ENCODE data around the gene NDE1. TPM values are rescaled to one million over a fixed set of nuclear protein-coding genes. Genes with fewer than 3 reads are reported as not detected.

Gene NDE1
- total and polyA plus RNA-seq, 11 donors = 5.9 to 32.3 (median 17.3) TPM

- Histone ChIP-seq H3K27me3 (no peaks in the 10 kb centered on the region), H3K4me1 (peaks cover 0 to 2% (median 0%) of the 10 kb centered on the region in 12 donors), H3K27ac (peak overlapping the region in 1 of 12 donors; percentile 30), H3K9me3 (peaks cover 0 to 8% (median 0%) of the 10 kb centered on the region in 12 donors), H3K36me3 (peaks cover 0 to 61% (median 7%) of the 10 kb centered on the region in 9 donors), H3K4me3 (no peak overlapping the region)
- intact Hi-C loops (cut with DNase I) = no loop called here
- DNase-seq = peak in 1 of 5 donors; percentile 7
- TF ChIP-seq POLR2A (IDR thresholded peaks at IDR 0.05) = no peak
- TF ChIP-seq, protein P1, sequence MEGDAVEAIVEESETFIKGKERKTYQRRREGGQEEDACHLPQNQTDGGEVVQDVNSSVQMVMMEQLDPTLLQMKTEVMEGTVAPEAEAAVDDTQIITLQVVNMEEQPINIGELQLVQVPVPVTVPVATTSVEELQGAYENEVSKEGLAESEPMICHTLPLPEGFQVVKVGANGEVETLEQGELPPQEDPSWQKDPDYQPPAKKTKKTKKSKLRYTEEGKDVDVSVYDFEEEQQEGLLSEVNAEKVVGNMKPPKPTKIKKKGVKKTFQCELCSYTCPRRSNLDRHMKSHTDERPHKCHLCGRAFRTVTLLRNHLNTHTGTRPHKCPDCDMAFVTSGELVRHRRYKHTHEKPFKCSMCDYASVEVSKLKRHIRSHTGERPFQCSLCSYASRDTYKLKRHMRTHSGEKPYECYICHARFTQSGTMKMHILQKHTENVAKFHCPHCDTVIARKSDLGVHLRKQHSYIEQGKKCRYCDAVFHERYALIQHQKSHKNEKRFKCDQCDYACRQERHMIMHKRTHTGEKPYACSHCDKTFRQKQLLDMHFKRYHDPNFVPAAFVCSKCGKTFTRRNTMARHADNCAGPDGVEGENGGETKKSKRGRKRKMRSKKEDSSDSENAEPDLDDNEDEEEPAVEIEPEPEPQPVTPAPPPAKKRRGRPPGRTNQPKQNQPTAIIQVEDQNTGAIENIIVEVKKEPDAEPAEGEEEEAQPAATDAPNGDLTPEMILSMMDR (IDR thresholded peaks at IDR 0.05) = no peak
- 94 to 96% (median 95%) methylated on average over 13 of the region's 13 CpGs for WGBS, 4 donors
- no peak for ATAC-seq
Measured at GRCh38 chr16:15741207-15741871, 91.3 kb downstream of the NDE1 start.

- 95 to 99% (median 96%) methylated on average over 2 of the region's 2 CpGs for WGBS, 4 donors
- no peaks in the 10 kb centered on the region for H3K27me3 ChIP-seq
- peaks cover 0 to 49% (median 6%) of the 10 kb centered on the region in 9 donors for H3K36me3 ChIP-seq
- peaks cover 0 to 8% (median 0%) of the 10 kb centered on the region in 12 donors for H3K9me3 ChIP-seq
- peaks cover 0 to 2% (median 0%) of the 10 kb centered on the region in 12 donors for H3K4me1 ChIP-seq
- no peak overlapping the region for H3K4me3 ChIP-seq
- ATAC-seq (no peak), DNase-seq (no peak)
- intact Hi-C loops (cut with DNase I) = no loop called here
- peak overlapping the region in 1 of 12 donors; percentile 31 for H3K27ac ChIP-seq
- TF ChIP-seq, protein P1 (IDR thresholded peaks at IDR 0.05) = no peak
Measured at GRCh38 chr16:15742716-15743115, 92.7 kb downstream of the NDE1 start.

- DNase-seq = no peak
- no peak for TF ChIP-seq POLR2A (IDR thresholded peaks at IDR 0.05)
- TF ChIP-seq, protein P1 (IDR thresholded peaks at IDR 0.05) = no peak
- 88 to 100% (median 90%) methylated on average over 1 of the region's 1 CpG for WGBS, 4 donors
- Histone ChIP-seq H3K4me3 (no peak overlapping the region), H3K27ac (no peak overlapping the region), H3K9me3 (peaks cover 0 to 8% (median 0%) of the 10 kb centered on the region in 12 donors), H3K4me1 (peaks cover 0 to 2% (median 0%) of the 10 kb centered on the region in 12 donors), H3K27me3 (no peaks in the 10 kb centered on the region), H3K36me3 (peaks cover 0 to 43% (median 6%) of the 10 kb centered on the region in 9 donors)
- no peak for ATAC-seq
- intact Hi-C loops (cut with DNase I) = no loop called here
Measured at GRCh38 chr16:15743657-15744056, 93.6 kb downstream of the NDE1 start.

DNA sequence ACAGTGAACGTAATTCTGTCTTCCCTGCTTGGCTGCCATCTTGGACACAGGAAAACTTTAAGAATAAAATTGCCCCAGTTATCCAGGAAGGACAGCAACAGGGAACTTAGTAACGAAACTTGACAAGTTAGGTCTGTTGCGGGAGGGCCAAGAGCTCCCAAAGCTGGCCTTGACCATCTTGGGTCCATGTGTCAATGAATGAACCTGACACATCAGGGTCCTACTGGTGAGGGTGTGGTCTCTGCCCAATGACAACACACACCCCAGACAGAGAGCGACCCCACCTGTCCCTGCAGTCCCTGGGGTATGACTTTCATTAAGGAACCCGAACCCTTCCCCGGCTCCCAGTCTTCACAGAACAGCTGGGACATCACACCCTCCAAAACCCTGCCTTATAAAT, 96.3 kb downstream of the NDE1 start:
- WGBS, 4 donors = 94 to 99% (median 95%) methylated on average over 5 to 6 of the region's 6 CpGs
- Histone ChIP-seq H3K4me1 (peaks cover 0 to 2% (median 0%) of the 10 kb centered on the region in 12 donors), H3K27me3 (no peaks in the 10 kb centered on the region), H3K9me3 (no peaks in the 10 kb centered on the region), H3K27ac (no peak overlapping the region), H3K36me3 (peaks cover 0 to 29% (median 5%) of the 10 kb centered on the region in 9 donors), H3K4me3 (no peak overlapping the region)
- no peak for DNase-seq
- intact Hi-C loops (cut with DNase I) = no loop called here
- ATAC-seq = no peak
- TF ChIP-seq, protein P1 (IDR thresholded peaks at IDR 0.05) = no peak
- TF ChIP-seq POLR2A (IDR thresholded peaks at IDR 0.05) = no peak
